ENCODE measurements around the gene BTF3. TPM values are rescaled to one million over a fixed set of nuclear protein-coding genes. Genes with fewer than 3 reads are reported as not detected.

The BTF3 gene
- total and polyA plus RNA-seq, 2 of the 13 experiments (the other 11 are each of a cell fraction or from before 2014, with no cell fraction given) = 557 to 698 TPM

DNA sequence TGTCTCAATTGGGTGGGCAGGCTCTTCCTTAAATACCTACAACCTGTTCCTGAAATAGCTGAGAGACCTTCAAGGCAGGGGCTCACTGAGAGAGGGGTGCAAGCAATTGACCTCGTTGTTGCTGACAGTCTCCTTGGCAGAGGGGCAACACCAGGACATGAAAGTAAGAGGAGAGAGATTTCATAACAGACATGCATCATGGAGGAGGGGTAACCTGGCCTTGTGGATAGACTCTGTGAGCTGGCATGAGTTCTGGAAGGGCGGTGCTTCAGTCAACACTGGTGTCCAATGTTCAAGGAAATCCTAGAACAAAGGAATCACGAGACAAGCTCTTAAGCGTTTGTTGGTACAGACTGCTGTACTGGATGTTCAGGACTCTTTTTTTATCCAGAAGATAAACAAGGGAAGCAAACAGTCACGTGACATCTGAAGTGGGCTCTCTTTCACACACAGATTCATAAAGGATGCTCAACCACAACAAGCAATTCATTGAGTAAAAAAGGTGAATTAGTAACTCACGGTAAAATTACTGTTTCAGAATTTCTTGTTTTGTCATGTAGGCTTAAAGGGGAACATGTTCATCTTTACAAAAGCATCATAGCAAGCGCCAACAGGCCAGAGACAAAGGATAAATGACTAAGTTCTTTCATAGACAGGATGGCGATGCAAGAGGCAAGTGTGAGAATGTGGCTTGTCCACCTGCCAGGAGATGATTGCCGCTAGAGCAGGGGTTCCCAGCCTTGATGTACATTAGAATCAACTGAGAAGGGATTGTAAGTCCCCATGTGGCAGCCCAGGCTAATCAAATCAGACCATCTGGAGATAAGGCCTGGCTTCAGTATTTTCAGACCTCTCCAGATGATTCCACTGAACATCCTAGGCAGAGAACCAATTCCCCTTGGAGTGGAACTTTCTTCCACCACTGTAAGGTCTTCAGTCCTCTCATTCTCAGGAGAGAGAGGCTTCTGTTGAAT lies 46.5 kb downstream of the BTF3 start (continued):
- TF ChIP-seq GTF3A (CRISPR knock-in tag; conservative IDR thresholded peaks at IDR 0.05) (0 out of 2 replicates have a peak, but pooled peaks have one; percentile 87), ZNF10 (CRISPR knock-in tag; IDR thresholded peaks at IDR 0.05; ENCODE audit: borderline replicate concordance, low read depth) (no peak), PLRG1 (conservative IDR thresholded peaks at IDR 0.05) (no peak), ZNF878 (CRISPR knock-in tag; IDR thresholded peaks at IDR 0.05) (no peak), ZNF883 (CRISPR knock-in tag; IDR thresholded peaks at IDR 0.05; ENCODE audit: not compliant biosample characterization) (no peak), HMG20A (CRISPR knock-in tag; IDR thresholded peaks at IDR 0.05; ENCODE audit: borderline replicate concordance) (peak; percentile 83; the same call in 1 of the 2 replicates), ZFYVE20 (CRISPR knock-in tag; IDR thresholded peaks at IDR 0.05; ENCODE audit: borderline replicate concordance, low read depth) (no peak), ZNF546 (CRISPR knock-in tag; conservative IDR thresholded peaks at IDR 0.05) (no peak), DPF2 (CRISPR knock-in tag; IDR thresholded peaks at IDR 0.05; ENCODE audit: borderline replicate concordance, low read depth) (peak; percentile 92), MTF1 (CRISPR knock-in tag; IDR thresholded peaks at IDR 0.05) (no peak), RORA (CRISPR knock-in tag; IDR thresholded peaks at IDR 0.05) (no peak), MAFG (CRISPR knock-in tag; IDR thresholded peaks at IDR 0.05) (no peak), AGO1 (IDR thresholded peaks at IDR 0.05; ENCODE audit: low read depth, low read length, poor library complexity, severe bottlenecking) (no peak), SMARCE1 (IDR thresholded peaks at IDR 0.05; ENCODE audit: borderline replicate concordance) (no peak), STAT5B (CRISPR knock-in tag; IDR thresholded peaks at IDR 0.05) (no peak), ZNF282 (IDR thresholded peaks at IDR 0.05; ENCODE audit: partially characterized antibody) (no peak), ZNF703 (CRISPR knock-in tag; IDR thresholded peaks at IDR 0.05; ENCODE audit: borderline replicate concordance) (no peak), ZNF350 (CRISPR knock-in tag; IDR thresholded peaks at IDR 0.05; ENCODE audit: borderline replicate concordance, low read depth) (peak; percentile 81), ZNF841 (CRISPR knock-in tag; IDR thresholded peaks at IDR 0.05; ENCODE audit: borderline replicate concordance) (no peak), ARID5B (CRISPR knock-in tag; IDR thresholded peaks at IDR 0.05) (peak; percentile 99), EED (CRISPR knock-in tag; IDR thresholded peaks at IDR 0.05) (no peak)
- TF ChIP-seq, protein P1, sequence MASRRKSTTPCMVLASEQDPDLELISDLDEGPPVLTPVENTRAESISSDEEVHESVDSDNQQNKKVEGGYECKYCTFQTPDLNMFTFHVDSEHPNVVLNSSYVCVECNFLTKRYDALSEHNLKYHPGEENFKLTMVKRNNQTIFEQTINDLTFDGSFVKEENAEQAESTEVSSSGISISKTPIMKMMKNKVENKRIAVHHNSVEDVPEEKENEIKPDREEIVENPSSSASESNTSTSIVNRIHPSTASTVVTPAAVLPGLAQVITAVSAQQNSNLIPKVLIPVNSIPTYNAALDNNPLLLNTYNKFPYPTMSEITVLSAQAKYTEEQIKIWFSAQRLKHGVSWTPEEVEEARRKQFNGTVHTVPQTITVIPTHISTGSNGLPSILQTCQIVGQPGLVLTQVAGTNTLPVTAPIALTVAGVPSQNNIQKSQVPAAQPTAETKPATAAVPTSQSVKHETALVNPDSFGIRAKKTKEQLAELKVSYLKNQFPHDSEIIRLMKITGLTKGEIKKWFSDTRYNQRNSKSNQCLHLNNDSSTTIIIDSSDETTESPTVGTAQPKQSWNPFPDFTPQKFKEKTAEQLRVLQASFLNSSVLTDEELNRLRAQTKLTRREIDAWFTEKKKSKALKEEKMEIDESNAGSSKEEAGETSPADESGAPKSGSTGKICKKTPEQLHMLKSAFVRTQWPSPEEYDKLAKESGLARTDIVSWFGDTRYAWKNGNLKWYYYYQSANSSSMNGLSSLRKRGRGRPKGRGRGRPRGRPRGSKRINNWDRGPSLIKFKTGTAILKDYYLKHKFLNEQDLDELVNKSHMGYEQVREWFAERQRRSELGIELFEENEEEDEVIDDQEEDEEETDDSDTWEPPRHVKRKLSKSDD (CRISPR knock-in tag; IDR thresholded peaks at IDR 0.05; ENCODE audit: low read depth) = peak; percentile 90
